ENCODE measurements around the gene BMPR2. TPM values are rescaled to one million over a fixed set of nuclear protein-coding genes. Genes with fewer than 3 reads are reported as not detected.
A peak's percentile ranks its signal among the peaks of the same experiment; 100 is the strongest.

BMPR2 gene
- total and polyA plus RNA-seq, 2 of the 4 experiments (the other 2 are of a cell fraction), result 17.0 to 30.1 TPM

GRCh38 chr2:202378001-202378400 is 1.9 kb downstream of the BMPR2 start:
- peaks cover 54% of the 10 kb centered on the region for H4K20me1 ChIP-seq (ENCODE audit: insufficient read depth, low read length)
- H2BK15ac ChIP-seq (ENCODE audit: low read depth, low read length), result no peak overlapping the region
- H2BK120ac ChIP-seq (ENCODE audit: low read depth, low read length), result no peak overlapping the region
- ATAC-seq (ENCODE audit: low read depth), result no peak
- H3K56ac ChIP-seq (ENCODE audit: extremely low read depth, insufficient read depth, low read length), result no peak overlapping the region
- H3K27ac ChIP-seq (ENCODE audit: insufficient read depth, low read length), result peak overlapping the region; percentile 24; the same call in 1 of the 2 replicates
- intact Hi-C loops (cut with micrococcal nuclease), result loop anchor here (5.0 to 10.0 kb wide), 6 partner anchors 49 to 343 kb away; partner anchors contain the start of gene FZD7
- peak overlapping the region; percentile 96 for H3K9ac ChIP-seq (ENCODE audit: low read depth, low read length)
- no peak overlapping the region for H2AK9ac ChIP-seq (replicated peaks; ENCODE audit: low read depth, low read length, poor library complexity)
- H3K4me3 ChIP-seq (ENCODE audit: insufficient read depth, low read depth, low read length), result peak overlapping the region; percentile 100
- H4K5ac ChIP-seq (ENCODE audit: low read depth, low read length), result no peak overlapping the region
- no peak for DNase-seq
- peak overlapping the region; percentile 100 for H3K4me2 ChIP-seq (ENCODE audit: low read depth, low read length)
- H2BK5ac ChIP-seq (ENCODE audit: low read depth, low read length, poor library complexity, severe bottlenecking), result peak overlapping the region; percentile 92
- no peak overlapping the region for H4K91ac ChIP-seq (ENCODE audit: insufficient read depth, low read depth, low read length)
- no peaks in the 10 kb centered on the region for H3K36me3 ChIP-seq (ENCODE audit: control insufficient read depth, insufficient read depth, low read length)
- H3K23ac ChIP-seq (ENCODE audit: low read depth, low read length), result peak overlapping the region; percentile 84; the same call in 1 of the 2 replicates
- no CpG with 5 or more reads among the region's 4 CpGs for WGBS, 2 experiments (ENCODE audit: extremely low coverage in 2 of 2, insufficient read length in 1 of 2)
- in situ Hi-C loops (cut with MboI; ENCODE audit: low sequenced_read_pairs), result no loop called here
- no peak overlapping the region for H2AFZ ChIP-seq (replicated peaks; ENCODE audit: low read length, poor library complexity)
- BruUV-seq (replicated peaks), result no TSS peak
- CTCF ChIA-PET, result no interaction called here
- H3K4me1 ChIP-seq (ENCODE audit: control insufficient read depth, insufficient read depth, low read length), result peaks cover 6% of the 10 kb centered on the region; the same call in 1 of the 2 replicates
- TF ChIP-seq RFX5 (IDR thresholded peaks at IDR 0.05; ENCODE audit: low read depth, low read length) (no peak), FOS (IDR thresholded peaks at IDR 0.05; ENCODE audit: low read depth, low read length) (no peak), CEBPB (IDR thresholded peaks at IDR 0.05; ENCODE audit: low read depth, low read length) (no peak), SMC3 (IDR thresholded peaks at IDR 0.05; ENCODE audit: low read depth, low read length) (no peak), MXI1 (IDR thresholded peaks at IDR 0.05; ENCODE audit: borderline replicate concordance, low read depth, low read length) (no peak), MAFK (IDR thresholded peaks at IDR 0.05; ENCODE audit: low read depth, low read length) (no peak), CHD1 (IDR thresholded peaks at IDR 0.05; ENCODE audit: low read depth, low read length) (0 out of 2 replicates have a peak, but pooled peaks have one; percentile 68)
- dilution Hi-C loops (cut with HindIII; ENCODE audit: low sequenced_read_pairs, unreplicated experiment), result no loop called here
- POLR2A ChIA-PET (ENCODE audit: unreplicated experiment), result no interaction called here
- H3K14ac ChIP-seq (replicated peaks; ENCODE audit: low read depth, low read length), result peak overlapping the region; percentile 82; the same call in 1 of the 2 replicates
- no peak overlapping the region for H4K8ac ChIP-seq (ENCODE audit: low read depth in 2 of 2, low read length in 2 of 2)
- H3K9me1 ChIP-seq (ENCODE audit: insufficient read depth, low read length), result peaks cover 5% of the 10 kb centered on the region
- H3K18ac ChIP-seq (ENCODE audit: low read depth, low read length), result no peak overlapping the region
- H3K79me1 ChIP-seq (ENCODE audit: low read depth in 1 of 2, low read length in 2 of 2), result peaks cover 0 to 28% of the 10 kb centered on the region in 2 experiments; a peak in 2 of 4 replicates
- H3K4ac ChIP-seq (ENCODE audit: low read depth, low read length), result no peak overlapping the region
- H2BK20ac ChIP-seq (ENCODE audit: low read depth, low read length), result no peak overlapping the region
- no peaks in the 10 kb centered on the region for H3K27me3 ChIP-seq (ENCODE audit: control insufficient read depth, insufficient read depth, low read length)
- H2AK5ac ChIP-seq (ENCODE audit: low read depth, low read length), result no peak overlapping the region
- H3K9me3 ChIP-seq (ENCODE audit: control insufficient read depth, insufficient read depth, low read length), result no peaks in the 10 kb centered on the region
